ENCODE data around the gene SMAD7.

DNA sequence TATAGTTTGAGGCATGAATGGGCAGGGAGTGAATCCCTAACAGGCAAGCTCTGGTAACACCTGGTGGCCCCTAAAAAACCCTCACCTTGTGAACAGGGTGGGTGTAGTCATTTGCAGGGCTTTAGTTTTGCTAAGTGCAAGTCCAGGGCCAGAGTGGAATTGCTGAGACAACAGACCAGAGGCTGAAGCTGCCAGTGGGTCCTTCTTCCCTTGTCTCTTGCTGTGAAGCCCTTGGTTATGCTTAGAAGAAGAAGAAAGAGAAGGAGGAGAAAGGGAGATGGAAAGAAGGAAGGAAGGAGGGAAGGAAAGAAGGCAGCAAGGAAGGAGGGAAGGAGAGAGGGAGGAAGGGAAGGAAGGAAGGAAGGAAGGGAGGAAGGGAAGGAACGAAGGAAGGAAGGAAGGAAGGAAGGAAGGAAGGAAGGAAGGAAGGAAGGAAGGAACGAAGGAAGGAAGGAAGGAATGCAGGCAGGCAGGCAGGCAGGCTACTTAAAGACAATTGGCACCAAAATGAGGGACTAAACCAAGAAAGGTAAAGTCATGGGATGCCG is 45.8 kb downstream of the SMAD7 start:
- TF ChIP-seq, protein P1, sequence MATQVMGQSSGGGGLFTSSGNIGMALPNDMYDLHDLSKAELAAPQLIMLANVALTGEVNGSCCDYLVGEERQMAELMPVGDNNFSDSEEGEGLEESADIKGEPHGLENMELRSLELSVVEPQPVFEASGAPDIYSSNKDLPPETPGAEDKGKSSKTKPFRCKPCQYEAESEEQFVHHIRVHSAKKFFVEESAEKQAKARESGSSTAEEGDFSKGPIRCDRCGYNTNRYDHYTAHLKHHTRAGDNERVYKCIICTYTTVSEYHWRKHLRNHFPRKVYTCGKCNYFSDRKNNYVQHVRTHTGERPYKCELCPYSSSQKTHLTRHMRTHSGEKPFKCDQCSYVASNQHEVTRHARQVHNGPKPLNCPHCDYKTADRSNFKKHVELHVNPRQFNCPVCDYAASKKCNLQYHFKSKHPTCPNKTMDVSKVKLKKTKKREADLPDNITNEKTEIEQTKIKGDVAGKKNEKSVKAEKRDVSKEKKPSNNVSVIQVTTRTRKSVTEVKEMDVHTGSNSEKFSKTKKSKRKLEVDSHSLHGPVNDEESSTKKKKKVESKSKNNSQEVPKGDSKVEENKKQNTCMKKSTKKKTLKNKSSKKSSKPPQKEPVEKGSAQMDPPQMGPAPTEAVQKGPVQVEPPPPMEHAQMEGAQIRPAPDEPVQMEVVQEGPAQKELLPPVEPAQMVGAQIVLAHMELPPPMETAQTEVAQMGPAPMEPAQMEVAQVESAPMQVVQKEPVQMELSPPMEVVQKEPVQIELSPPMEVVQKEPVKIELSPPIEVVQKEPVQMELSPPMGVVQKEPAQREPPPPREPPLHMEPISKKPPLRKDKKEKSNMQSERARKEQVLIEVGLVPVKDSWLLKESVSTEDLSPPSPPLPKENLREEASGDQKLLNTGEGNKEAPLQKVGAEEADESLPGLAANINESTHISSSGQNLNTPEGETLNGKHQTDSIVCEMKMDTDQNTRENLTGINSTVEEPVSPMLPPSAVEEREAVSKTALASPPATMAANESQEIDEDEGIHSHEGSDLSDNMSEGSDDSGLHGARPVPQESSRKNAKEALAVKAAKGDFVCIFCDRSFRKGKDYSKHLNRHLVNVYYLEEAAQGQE (IDR thresholded peaks at IDR 0.05; ENCODE audit: insufficient read depth in 1 of 2, low read depth in 2 of 2, low read length in 2 of 2) = no peak
- no peak for TF ChIP-seq POLR2AphosphoS5 (IDR thresholded peaks at IDR 0.05; ENCODE audit: low read depth, low read length)
- TF ChIP-seq SIN3A (IDR thresholded peaks at IDR 0.05; ENCODE audit: borderline replicate concordance, insufficient read depth, low read length) = no peak
